Amniotic stem cell (primary cell): ENCODE results near the gene PARVB.
"Not testable (repeated sequence)": the region's sequence is repeated elsewhere in the genome, so short reads cannot be mapped to it uniquely, and the experiment has no call there.

Source experiments
- DNase-seq: peaks from one replicate; lab custom pipeline; 2025; lab: John Stamatoyannopoulos, UW

The PARVB gene

DNA sequence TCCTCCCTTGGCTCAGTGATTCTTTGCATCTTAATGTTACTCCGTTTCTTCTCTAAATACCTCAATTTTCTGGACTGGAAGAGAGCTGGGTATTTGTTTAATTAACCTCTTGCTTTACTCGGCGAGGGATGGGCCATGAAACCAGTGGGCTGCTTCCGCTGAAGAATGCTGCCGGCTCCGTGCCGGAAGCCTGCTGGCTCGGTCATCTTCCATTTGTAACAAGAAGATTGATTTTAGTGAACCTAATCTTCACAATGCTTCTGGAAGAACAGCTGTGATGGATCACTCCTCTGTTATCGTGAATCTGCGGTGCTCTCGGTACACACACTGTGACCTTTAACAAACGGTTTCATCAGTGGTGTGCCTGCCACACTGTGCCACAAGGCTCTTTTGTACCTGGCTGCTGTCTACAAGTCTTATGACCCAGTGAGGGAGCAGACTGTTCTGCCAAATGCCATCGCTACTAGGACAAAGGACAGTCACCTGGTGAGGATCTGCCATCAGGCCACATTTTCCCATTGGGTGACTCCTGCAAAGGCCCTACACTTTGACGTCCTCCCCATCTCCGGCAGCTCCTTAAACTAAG, 25.3 kb upstream of the PARVB start:
- DNase-seq: no peak

DNA sequence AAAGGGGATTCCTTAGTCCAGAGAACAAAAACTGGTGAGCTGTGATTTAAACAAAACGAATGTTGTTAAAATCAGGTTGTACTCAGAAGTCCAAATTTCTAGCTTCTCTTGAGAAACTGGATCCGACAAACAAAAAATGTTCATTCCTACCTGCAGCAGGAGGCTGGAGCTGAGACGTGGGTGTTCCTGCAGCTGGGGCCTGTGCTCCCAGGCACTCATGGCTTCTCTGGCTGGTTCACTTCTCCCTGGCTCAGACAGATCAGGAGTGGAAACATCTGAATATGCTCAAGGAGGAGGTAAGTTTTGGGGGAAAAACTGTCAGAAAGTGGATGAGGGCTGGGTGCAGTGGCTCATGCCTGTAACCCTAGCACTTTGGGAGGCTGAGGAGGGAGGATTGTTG, 24.7 kb upstream of the PARVB start:
- DNase-seq: no peak

DNA sequence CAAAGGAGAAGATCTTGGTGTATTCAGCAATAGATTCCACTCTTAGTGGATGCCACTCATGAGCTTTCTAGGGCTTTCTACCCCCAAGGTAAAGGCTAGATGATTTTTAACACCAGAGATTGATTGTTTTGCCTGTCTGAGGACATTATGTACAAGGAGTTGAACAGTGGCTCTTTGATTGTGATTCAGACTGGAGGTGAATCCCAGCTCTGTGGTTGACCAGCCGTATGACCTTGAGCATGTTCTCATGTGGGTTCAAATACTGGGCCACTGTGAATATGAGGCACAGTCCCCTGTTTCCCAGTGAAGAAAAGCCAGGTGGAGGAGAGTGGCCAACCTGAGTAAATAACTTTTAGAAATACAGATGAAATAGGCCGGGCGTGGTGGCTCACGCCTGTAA, 24.0 kb upstream of the PARVB start:
- DNase-seq: no peak

DNA sequence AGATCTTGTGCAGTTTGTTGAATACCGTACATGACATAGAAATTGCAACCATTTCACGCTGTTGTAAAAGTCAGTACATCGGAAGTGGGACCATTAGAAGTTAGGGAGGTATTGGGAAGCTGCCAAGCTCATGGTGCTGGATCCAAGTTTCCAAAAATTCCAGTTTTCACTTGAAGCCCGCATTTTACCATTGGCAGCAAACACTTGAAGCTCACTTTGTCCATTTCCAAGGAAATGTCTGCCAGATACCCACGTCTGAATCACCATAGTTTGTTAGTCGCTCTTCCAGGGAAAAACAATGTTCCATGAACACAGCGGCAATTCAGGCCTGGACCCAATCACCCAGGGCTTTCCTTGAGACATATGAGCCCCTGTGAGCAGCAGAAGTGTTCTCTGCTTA, 22.6 kb upstream of the PARVB start:
- DNase-seq: no peak

DNA sequence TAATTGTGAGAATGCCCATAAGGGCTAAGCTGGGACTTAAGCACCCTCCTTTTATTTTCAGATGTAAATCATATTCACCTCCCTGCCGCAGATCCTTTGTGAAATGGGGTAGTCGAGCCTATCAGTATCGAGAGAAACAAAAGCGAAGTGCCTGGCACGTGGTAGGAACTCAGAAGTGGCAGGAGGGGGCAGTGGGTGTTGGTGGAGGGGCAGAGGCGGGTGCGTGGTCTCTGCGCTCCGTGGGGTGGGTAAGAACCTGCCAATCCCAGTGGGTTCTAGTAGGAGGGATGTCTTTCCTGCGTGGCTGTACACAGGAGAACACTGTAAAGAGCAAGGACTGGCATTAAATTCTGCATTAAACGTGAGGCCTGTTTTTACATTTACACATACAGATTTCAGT, 21.8 kb upstream of the PARVB start:
- no peak for DNase-seq

DNA sequence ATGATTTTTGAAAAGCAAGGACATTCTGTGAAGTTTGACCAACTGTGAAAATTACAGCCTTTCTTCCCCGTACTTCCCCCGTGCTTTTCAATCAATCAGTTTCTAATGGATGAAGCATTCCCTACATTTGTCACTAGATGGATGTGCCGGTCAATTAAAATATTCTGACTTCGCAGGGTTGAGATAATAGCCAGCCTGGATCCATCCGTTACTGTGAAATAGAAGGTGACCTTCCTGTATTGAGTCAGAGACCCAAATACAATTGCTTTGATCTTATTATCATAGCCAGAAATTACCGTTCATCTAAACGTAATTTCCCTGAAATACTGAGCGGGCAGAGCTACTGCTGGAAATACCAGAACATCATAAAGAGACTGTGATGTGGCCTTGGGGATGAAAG, 21.1 kb upstream of the PARVB start:
- no peak for DNase-seq

DNA sequence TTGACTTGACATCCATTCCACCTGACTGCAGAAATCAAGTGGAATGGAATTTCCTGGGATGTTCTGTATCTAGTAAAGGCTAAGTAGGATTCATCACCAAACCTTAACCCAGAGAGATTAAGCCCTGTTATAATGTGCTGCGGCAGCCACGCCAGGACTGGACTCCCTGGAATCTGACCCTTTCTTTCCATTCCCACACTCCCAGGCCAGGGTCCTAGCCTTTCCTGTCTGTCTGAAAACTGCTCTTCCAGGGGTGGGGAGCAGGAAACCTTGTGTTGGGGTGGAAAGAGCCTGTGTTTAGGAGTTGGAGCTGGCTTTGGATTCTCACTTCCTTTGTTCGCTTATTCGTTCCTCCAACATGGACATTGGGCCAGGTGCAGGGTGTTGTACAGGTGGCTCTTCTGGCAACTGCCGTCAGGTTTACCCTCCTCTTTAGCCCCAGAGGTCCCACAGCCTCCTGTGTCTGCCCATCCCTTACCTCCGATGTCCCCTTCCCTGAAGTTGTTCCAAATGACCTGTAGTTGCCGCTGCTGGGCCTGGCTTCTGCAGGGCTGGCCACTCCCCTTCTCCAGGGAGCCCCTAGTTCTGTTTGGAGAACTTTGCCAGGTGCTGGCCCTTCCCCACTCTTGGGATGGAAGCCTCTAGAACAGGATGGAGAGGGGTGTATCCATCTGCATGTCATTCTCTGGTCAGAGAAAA, 20.5 kb upstream of the PARVB start:
- no peak for DNase-seq

DNA sequence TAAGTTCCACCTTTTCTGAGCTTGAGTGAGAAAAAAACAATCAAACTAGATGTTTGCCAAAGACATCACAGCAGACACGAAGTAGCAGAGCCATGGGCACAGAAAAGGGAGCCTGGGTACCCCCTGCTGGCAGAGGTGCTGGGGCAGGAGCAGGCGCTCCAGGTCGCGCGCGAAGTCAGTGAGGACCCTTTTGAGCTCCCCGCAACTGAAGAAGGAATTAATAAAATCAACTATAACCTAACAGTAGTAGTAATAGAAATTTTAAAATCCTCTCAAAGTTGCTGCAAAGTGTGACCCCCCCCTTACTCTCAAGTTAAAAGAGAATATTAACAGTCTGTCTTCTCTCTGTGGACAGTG, 20.0 kb upstream of the PARVB start:
- DNase-seq: no peak

DNA sequence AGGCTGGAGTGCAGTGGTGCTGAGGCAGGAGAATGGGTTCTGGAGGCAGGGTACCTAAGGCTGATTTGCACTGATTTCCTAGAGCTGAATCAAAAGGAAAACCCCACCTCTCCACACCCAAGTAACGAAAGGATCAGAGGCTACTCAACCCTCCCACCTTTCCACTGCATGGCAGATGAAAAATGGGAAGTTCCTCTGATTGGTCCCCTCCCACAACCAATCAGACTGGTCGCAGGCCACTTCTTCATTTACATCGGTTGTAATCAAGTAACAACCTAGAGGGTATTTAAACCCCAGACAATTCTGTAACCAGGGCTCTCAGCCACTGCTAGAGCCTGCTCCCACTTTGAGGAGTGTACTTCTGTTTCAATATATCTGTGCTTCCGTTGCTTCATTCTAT, 18.6 kb upstream of the PARVB start:
- DNase-seq: no peak

DNA sequence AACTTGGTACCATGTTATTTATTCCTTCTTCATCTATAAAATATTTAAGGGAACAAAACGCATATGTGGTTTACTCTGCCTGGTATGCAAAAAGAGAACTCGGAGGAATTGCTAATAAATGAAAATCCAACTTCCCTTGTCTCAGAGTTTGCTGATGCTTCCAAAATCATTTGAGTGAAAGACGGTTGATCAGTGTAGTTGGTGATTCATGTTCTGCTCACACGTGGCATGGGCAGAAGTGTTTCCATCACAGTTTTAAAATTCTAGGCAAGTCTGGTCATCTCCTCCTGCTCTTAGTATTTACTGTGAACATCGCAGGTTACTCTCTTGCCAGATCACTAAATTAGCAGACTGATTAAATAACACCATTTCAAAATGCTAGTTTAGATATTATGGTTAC, 11.9 kb upstream of the PARVB start:
- no peak for DNase-seq

DNA sequence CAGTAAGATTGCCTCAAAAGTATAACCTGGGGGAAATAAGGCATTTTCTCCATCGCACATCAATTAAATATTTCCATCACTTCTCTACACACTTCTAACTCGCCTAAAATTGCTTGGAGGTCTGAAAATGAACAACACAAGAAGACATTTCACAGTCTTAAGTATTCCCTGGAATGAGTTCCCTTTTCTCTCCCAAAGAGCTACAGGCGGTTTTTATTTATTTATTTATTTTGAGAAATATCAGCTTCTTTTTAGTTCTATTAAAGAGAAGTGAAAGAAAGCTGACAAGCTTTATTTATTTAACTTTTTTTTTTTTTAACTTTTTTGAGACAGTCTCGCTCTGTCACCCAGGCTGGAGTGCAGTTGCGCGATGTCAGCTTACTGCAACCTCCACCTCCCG, 11.5 kb upstream of the PARVB start:
- DNase-seq: no peak

DNA sequence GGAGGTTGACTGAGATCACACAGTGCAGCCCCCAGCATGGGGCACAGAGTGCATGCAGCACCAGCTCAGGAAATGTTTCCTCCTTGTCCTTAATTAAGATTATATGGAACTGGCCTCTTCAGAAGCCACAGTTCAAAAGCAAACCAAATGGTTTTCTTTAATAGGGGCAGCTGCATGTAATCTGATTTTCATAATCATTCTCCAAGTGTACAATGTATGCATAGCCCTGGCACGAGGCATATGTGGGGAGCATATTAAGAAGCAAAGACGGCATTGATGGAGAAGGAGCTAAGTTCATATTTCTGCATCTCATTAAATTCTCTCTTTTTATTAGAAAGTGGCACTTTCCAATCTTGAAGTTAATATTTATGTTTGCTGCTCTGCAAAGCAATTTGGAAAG, 9.9 kb upstream of the PARVB start:
- no peak for DNase-seq

DNA sequence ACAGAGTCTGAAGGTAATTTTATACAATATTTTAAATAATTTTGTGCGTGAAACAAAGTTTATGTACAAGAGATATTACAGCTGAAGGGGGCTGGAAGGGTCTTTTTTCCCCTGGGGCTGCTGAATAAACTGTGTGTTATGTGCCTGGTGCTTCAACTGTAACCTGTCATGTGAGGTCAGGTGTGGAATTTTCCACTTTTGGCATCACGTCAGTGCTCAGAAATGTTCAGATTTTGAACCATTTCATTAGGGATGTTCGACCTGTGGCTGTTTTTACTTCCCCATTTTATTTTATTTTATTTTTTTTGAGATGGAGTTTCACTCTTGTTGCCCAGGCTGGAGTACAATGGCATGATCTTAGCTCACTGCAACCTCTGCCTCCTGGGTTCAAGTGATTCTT, 7.5 kb upstream of the PARVB start:
- not testable (repeated sequence) for DNase-seq

DNA sequence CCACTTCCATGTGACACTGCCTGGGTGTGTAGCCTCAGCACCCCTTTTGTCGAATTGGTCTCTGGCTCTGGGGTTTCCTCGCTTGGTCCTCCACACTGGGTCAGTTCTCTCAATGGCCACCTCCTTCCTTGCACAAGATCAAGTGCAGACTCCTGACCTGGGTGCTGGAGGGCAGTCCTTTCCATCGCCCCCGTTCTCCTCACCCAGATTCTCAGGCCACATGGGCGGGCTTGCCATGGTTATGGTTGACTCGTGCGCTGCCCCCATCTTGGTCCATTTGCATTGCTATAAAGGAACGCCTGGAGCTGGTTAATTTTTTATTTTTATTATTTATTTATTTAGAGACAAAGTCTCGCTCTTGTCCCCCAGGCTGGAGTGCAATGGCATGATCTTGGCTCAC, 5.5 kb upstream of the PARVB start:
- no peak for DNase-seq

DNA sequence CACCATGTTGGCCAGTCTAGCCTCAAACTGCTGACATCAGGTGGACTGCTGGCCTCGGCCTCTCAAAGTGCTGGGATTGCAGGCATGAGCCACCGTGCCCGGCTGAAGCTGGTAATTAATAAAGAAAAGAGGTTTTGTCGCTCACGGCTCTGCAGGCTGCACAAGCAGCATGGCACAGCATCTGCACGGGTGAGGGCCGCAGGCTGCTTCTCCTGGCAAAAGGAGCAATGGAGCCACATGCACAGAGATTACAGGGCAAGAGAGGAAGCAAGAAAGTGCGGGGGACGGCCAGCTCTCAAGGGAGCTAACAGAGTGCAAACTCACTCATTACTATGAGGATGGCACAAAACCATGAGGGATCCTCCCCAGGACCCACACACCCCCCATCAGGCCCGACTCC, 4.7 kb upstream of the PARVB start:
- no peak for DNase-seq

DNA sequence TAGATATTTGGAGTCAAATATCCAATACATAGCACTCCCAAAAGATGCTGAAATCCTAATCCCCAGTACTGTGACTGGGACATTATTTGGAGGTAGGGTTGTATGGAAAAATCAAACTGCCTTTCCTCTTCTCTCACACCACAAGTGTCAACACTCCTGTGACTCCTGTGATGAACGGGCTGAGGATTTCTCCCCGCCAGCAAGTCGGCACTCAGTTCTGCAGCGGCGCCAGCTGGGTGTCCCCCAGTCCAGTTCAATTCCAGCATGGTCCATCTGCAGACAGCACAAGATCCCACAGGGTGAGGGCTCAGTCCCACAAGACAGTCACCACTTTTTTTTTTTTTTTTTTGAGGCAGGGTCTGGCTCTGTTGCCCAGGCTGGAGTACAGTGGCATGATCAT, 4.3 kb upstream of the PARVB start:
- no peak for DNase-seq

DNA sequence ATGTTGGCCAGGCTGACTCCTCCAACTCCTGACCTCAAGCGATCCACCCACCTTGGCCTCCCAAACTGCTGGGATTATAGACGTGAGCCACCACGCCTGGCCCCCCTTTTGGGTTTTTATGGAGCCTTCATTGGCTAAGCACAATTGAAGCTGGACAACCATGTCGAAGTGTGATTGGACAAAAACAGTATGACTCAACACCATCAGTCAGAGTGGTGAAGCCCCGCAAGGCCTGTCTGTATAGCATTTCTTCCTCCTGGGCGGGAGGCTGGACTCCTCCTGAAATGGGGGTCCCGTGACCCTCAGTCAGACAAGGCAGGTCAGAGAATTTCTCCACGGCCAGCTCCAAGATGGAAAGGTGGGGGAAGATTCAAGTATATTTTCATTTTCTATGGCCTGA, 3.1 kb upstream of the PARVB start:
- no peak for DNase-seq

DNA sequence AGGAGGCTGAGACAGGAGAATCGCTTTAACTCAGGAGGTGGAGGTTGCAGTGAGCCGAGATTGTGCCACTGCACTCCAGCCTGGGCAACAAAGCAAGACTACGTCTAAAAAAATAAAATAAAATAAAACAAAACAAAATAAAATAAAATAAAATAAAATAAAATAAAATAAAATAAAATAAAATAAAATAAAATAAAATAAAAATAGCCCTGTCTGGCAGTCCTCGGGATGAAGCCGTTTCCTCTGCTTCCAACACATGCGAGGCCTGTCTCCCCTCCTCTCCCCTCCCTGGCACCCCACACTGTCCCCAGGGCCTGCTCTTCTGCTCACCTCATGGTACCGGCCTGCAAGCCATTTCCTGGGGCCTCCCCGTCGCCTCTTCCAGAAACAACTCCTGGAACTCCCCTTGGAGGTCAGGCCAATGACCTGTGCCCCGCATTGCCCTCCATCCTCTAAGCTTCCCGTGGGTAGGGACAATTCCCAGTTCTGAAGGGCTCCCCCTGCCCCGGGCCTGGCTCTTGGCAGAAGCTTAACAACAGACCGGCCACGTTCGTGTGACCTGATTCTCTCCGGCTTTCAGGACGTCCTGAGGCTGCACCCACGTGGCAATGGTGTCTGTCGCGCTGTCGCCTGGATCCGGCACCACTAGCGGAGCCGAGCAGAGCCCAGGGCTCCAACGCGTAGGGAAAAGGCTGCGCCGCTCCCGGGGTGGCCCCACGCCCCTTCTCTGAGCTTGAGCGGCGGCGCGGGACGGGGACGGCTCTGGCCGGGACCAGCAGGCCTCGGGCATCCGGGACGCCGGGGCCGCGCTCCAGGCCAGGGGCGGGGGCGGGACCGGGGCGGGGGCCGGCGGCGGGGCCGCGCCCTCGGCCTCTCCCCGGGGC, 456 bp upstream of the PARVB start:
- no peak for DNase-seq

DNA sequence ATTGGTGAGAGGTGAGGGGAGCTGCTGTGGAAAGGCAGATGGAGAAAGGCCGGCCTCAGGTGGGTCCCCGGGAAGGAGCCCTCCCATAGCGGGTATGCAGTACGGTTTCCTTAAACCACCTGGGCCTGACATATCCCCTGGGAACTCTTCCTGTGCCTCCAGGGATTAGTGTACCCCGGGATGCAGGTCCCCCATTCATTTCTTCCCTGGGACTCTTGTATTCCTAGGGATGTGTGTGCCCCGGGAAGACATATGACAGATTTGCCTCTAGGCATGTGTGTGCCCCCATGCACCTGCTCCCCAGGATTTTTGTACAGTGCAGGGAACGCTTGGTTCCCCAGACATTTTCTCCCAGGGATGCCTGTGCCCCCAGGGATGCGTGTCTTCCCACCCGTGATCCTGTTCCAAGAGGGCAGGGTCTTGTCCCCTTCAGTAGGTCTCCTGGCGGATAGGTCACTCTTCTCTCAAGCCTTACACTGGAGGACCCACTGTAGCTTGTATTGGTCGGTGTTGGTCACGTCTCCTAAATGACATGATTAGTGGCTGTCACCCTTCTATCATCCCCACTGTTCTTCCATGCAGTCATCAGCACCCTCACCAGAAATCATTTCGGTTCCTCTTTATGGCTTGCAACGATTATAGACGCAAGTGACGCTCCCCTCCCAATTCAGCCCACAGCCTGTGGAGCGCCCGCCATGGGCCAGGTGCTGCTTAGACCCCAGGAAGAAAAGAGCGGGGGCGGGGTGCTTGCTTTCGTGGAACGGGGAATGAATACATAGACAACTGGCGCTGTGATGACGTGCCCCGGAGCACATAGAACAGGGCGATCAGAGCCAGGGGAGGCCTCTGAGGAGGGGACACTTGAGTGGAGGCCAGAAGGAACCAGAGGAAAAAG, 1.3 kb downstream of the PARVB start:
- DNase-seq: no peak

DNA sequence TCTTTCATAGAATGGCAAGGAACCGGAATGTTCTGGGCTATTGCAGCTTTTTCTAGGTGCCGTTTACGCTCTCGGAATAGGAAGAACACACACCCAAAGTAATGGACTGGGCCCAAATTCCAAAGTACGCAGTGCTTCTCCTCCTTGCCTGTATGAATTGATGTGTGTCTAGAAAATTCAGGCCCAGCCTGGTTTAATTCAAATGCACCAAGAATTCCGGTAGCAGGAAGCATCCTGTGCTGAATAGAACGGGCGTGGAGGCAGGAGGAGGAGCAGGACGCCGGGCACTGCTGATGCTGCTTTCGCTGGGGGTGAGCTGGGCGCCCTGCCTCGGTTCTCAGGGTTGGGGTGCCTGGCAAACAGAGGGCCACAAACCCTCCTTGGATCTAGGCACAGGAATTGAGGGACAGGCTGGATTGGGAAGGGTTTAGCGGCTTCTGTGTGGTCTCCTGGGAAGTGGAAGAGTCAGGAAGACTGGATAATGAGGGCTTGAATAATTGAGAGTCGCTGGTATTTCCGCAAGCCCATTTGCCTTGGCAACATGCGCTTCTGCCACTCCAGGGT, 2.0 kb downstream of the PARVB start:
- DNase-seq: no peak

DNA sequence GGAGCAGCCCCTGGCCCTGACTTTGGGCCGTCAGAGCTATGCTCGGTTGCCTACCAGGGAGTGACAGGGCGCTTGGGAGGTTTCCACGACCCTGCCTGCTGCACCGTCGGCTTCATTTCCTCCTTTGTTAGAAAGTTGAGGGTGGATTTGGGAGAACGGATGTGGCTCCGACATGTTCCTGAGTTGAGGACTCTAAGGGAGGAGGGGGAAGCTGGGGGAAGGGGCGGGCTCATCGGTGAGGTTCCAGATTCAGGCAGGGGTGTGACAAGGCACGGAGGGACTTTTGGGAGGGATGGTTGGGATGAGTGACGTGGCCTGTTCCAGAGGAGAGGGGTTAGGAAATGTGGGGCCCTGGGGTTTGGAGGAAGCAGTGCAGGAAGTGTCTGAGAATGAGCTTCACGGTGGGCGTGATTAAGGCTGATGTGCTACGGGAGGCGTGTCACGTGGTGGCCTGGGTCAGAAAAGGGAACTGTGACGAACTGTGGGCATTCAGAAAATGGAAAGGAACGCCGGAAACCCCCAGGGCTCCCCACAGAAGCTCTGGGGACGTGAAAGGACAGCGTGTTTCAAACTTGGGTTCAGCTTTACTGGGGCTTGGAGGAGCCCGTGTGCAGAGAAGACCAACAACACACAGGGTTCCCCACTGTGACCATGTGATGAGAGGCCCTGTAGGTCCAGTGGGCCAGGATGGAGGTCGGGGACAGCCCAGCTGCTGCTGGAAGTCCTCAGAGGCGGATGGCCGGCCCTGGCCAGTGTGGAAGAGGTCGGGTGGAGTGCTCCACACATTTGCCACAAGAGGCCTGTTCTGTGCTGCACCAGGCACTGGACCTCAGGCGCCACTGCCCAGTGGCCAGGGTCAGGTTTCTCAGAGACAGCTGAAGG, 2.8 kb downstream of the PARVB start:
- DNase-seq: no peak
